ENCODE data around the gene SENP3. TPM values are rescaled to one million over a fixed set of nuclear protein-coding genes. Genes with fewer than 3 reads are reported as not detected.

Gene SENP3
- total and polyA plus RNA-seq, 3 donors from 2014 or later: 77.4 to 108 (median 83.5) TPM

DNA sequence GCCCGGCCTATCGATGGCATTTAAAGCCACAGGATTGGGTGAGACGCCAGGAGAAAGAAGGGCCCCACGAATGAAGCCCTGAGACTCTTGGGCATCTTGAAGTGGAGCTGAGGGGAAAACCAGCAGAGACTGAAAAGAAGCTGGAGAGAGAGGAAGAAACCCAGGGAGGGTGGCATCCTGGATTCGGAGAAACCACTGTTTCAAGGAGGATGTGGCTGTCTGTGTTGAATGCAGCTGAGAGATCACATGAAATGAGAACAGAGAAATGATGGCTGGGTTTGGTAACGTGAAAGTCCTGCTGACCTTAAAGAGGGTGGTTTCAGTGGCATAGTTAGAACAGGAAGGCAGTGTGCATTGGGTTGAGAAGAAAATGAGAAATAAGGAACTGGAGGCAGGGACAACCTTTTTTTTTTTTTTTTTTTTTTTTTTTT lies 9.1 kb upstream of the SENP3 start:
- Histone ChIP-seq H3K27me3 (no peaks in the 10 kb centered on the region), H3K4me3 (no peak overlapping the region), H3K27ac (no peak overlapping the region), H3K36me3 (ENCODE audit: low read depth, missing control alignments) (no peaks in the 10 kb centered on the region), H3K9me3 (no peaks in the 10 kb centered on the region), H3K4me1 (peaks cover 4% of the 10 kb centered on the region)
- 81 to 85% methylated on average over 6 of the region's 6 CpGs for WGBS, 2 donors
- DNase-seq: no peak
- intact Hi-C loops (cut with DNase I; ENCODE audit: low total_unique reads): no loop called here
- no peak for TF ChIP-seq POLR2A (IDR thresholded peaks at IDR 0.05)
- TF ChIP-seq, protein P1, sequence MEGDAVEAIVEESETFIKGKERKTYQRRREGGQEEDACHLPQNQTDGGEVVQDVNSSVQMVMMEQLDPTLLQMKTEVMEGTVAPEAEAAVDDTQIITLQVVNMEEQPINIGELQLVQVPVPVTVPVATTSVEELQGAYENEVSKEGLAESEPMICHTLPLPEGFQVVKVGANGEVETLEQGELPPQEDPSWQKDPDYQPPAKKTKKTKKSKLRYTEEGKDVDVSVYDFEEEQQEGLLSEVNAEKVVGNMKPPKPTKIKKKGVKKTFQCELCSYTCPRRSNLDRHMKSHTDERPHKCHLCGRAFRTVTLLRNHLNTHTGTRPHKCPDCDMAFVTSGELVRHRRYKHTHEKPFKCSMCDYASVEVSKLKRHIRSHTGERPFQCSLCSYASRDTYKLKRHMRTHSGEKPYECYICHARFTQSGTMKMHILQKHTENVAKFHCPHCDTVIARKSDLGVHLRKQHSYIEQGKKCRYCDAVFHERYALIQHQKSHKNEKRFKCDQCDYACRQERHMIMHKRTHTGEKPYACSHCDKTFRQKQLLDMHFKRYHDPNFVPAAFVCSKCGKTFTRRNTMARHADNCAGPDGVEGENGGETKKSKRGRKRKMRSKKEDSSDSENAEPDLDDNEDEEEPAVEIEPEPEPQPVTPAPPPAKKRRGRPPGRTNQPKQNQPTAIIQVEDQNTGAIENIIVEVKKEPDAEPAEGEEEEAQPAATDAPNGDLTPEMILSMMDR (IDR thresholded peaks at IDR 0.05): no peak

- WGBS, 2 donors: 100% methylated on average over 1 of the region's 1 CpG
- Histone ChIP-seq H3K36me3 (ENCODE audit: low read depth, missing control alignments) (no peaks in the 10 kb centered on the region), H3K4me1 (peaks cover 11% of the 10 kb centered on the region), H3K27me3 (no peaks in the 10 kb centered on the region), H3K9me3 (no peaks in the 10 kb centered on the region), H3K27ac (no peak overlapping the region), H3K4me3 (no peak overlapping the region)
- no peak for DNase-seq
- intact Hi-C loops (cut with DNase I; ENCODE audit: low total_unique reads): no loop called here
- TF ChIP-seq, protein P1 (IDR thresholded peaks at IDR 0.05): no peak
- no peak for TF ChIP-seq POLR2A (IDR thresholded peaks at IDR 0.05)
Measured at GRCh38 chr17:7553356-7553755, 8.4 kb upstream of the SENP3 start.

DNA sequence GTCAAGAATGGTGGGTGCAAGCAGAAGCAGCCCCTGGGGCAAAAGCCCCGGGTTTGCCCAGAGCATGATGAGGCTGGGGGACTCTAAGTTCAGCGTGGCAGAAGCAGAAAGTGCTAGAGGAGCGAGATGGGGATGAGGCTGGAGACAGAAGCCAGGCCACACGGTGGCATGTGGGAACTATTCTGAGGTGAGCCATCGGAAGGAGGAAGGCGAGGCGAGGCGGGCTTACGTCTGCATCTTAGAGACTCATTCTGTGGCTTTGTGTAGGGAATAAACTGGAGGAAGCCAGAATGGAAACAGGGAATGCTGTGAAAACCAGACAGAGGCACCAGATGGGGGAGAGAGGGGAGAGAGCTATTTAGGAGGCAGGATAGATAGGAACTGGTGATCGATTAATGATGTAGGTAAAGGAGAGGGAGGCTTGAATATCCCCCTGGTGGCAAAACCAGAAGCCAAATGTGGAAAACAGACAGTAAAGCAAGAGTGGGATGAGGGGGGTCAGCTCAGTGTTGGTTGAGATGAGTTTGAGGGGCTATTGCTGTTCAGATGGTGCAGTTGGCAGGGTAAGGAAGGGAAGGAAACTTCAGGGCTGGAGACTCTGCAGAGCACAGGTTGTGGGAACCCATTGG lies 6.3 kb upstream of the SENP3 start:
- no peak overlapping the region for H3K27ac ChIP-seq
- WGBS, 2 donors: 74 to 77% methylated on average over 10 of the region's 10 CpGs
- intact Hi-C loops (cut with DNase I; ENCODE audit: low total_unique reads): loop anchor here (5.0 kb wide), 1 partner anchor 43 kb away; no protein-coding TSS in a partner anchor

DNA sequence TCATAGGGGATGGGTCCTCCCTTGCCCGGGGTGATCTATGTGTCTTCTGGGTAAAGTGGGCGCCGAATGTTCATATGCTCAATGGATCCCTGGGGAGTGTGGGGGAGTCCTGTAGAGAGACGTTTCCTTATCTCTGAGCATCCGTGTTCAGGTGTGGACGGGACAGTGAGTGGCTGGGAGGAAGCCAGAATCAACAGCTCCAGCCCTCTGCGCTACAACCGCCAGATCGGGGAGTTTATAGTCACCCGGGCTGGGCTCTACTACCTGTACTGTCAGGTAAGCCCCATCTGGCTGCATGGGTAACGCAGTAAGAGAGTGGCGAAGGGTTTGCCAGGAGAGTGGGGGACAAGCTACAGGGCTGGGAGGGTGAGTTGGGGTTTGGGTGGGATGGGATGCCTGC lies 5.1 kb upstream of the SENP3 start:
- H3K9me3 ChIP-seq: no peaks in the 10 kb centered on the region
- H3K27ac ChIP-seq: no peak overlapping the region
- intact Hi-C loops (cut with DNase I; ENCODE audit: low total_unique reads): loop anchor here (5.0 kb wide), 1 partner anchor 44 kb away; no protein-coding TSS in a partner anchor
- no peak overlapping the region for H3K4me3 ChIP-seq
- DNase-seq: no peak
- peaks cover 36% of the 10 kb centered on the region for H3K4me1 ChIP-seq
- no peaks in the 10 kb centered on the region for H3K27me3 ChIP-seq
- H3K36me3 ChIP-seq (ENCODE audit: low read depth, missing control alignments): no peaks in the 10 kb centered on the region
- 77 to 85% methylated on average over 9 to 12 of the region's 12 CpGs for WGBS, 2 donors
- no peak for TF ChIP-seq POLR2A (IDR thresholded peaks at IDR 0.05)
- TF ChIP-seq, protein P1 (IDR thresholded peaks at IDR 0.05): no peak

More for the DNA sequence above, 6.3 kb upstream of the SENP3 start:
- DNase-seq: no peak
- Histone ChIP-seq H3K9me3 (no peaks in the 10 kb centered on the region), H3K4me1 (peaks cover 31% of the 10 kb centered on the region), H3K36me3 (ENCODE audit: low read depth, missing control alignments) (no peaks in the 10 kb centered on the region), H3K27me3 (no peaks in the 10 kb centered on the region), H3K4me3 (no peak overlapping the region)
- TF ChIP-seq, protein P1 (IDR thresholded peaks at IDR 0.05): no peak
- no peak for TF ChIP-seq POLR2A (IDR thresholded peaks at IDR 0.05)

Data from testis (tissue), 3 donors.